Suppressor macrophage treated with lipopolysaccharide for 4 hours (primary cell): Measurements from ENCODE around the gene YY2.

ENCODE experiments used
- DNase-seq: peaks from one replicate; pipeline ENCODE4 v3.0.0-alpha.2; 2020

The YY2 gene

DNA sequence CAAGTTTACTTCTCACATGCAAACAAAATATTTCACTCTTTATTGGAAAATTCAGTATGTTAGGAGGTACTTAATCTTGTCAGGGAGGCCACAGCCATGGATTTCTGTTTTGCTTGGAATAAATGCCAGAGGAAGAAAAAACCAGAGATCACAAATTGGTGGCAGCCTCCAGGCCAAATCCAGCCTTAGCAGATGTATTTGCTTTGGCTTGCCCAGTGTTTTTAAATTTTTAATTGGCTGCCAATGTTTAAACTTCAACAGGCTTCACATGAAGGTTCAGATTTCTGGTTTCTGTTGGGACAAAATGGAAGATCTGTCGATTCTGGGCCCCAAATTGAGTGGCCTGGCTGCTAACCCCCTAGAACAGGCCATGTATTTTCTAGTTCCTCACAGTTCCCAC is 19.2 kb downstream of the YY2 start:
- DNase-seq = no peak

DNA sequence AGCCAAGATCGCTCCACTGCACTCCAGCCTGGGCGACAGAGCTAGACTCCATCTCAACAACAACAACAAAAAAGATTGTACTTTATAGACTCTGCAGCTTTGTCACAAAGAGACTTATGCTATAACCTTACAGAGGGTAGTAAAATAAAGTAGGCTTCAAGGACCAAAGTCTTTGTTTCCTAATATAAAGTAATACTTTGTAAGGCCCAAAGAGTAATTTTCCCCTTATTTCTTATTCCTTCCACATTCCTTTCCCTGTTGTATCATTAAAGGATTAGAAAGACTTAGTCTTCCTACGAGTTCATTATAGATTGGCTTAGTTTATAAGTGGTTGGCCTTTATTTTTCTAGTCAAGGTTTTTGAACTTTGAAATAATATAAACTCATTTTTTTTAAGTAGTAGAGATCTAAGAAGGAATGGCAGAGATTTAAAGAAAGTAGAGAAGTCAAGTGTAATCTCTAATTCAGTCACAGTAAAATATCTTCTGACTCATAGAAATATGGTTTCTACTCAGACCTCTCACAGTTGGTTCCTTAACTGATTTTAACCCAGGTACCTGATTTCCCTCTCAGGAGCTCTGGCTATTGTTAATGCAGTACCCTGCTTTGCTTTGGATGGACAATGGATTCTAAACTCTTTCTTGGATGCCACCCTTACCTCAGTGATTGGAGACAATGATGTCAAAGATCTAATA is 26.2 kb downstream of the YY2 start:
- DNase-seq = no peak

DNA sequence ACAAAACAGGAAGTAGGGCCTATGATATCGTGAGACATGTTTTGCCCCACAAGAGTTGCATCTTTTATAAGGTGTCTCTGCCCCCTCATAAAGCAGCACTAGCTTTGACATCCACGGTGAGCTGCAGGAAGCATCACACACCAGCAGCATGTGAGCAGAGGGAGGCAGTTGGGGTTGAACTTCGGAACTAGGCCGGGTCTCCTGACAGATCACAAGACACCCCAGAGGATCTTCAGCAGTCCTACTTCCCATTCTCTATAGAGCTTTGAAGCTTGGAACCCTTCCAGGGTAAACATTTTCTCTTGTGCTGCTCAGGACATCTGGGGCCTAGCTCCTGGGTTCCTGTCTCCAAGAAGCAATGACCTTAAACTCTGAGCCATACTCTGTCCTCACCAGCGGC is 27.5 kb downstream of the YY2 start:
- peak; percentile 19 for DNase-seq

DNA sequence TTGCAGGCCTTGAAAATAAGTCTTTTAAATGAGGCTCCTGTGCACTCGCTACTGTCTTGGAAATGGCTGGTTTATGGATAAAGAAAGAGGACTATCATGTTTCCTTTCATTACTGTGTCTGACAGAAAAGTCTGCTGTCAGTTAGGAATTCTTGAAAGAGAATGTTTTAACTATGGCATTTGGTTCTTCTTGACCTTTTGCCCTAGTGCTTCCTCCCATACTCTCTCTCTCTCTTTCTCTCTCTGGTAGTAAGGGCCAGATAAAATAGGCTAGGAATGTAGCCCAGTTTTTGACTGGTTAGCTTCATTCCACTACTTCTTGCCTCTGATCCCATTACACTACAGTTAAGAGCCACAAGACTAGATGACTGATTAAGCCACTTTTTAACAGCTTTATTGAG is 29.8 kb downstream of the YY2 start:
- DNase-seq = no peak

DNA sequence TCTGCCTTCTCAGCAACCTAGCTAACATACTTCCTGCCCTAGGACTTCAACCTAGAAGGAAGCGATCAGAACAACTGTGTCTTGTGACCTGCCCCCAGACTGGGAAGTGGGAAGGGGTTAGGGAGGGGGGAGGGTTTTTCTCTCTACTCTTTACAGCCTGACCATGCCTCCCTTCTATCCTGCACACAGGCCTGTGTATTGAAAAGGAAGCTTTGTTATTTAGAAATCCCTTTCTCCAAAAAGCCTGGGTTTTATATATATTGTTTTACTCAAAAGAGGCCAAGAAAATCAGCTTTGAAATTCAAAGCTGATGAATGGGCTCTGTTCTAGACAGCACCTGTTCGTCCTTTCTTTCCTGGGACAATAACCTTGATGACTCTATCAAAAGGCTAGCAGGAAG is 49.5 kb downstream of the YY2 start:
- no peak for DNase-seq

DNA sequence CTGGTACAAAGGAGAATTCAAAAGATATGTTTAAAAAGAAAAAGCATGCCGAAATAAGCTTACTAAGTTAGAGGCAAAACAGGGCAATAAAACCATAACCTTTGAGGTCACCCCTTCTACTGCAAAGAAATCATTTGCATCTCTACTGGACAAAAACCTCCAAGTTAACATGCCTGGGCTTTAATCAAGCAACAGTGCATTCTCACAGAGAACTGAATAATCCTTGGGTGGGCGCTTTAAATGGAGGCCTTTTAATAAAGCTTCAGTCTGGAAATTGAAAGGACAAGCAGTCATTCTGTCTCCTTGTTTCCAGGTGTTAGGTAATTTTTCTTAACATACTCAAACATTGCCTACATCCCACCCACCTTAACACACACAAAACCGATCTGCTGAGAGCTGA is 50.2 kb downstream of the YY2 start:
- no peak for DNase-seq

DNA sequence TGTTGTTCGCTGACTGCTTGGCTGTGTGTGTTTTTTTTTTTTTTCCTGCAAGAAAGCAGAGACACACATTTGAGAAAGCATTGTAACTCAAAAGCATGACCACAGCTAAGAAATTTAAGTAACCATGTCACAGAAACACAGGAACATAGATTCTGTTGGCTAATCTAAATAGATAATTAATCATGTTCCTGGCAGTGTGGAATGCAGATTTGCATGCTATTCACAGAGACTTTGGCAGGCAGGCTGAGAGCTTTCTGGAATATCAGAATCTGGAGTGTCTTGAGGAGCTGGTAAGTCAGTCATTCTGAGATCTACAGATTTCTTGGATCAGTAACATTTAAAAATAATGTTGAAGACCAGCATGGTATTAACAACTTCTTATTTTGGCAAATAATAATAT is 51.5 kb downstream of the YY2 start:
- no peak for DNase-seq
